Osteocyte (in vitro differentiated cells): ENCODE data around the gene GMDS. TPM values are rescaled to one million over a fixed set of nuclear protein-coding genes. Genes with fewer than 3 reads are reported as not detected.
"Not testable (repeated sequence)": the region's sequence is repeated elsewhere in the genome, so short reads cannot be mapped to it uniquely, and the experiment has no call there.

Experiments
- DNase-seq: peaks from one replicate; pipeline ENCODE4 v3.0.0; 2021; ENCODE audit warnings: mixed read lengths; ENCODE audit not compliant: unreplicated experiment; ENCODE audit errors: extremely low spot score
- H3K27ac Mint-ChIP-seq: one replicate; pipeline ENCODE4 v1.8.0; 2021; ENCODE audit warnings: mild to moderate bottlenecking, mixed read lengths; ENCODE audit not compliant: unreplicated experiment
- H3K27me3 Mint-ChIP-seq: one replicate; pipeline ENCODE4 v1.8.0; 2021; ENCODE audit warnings: mixed read lengths; ENCODE audit not compliant: unreplicated experiment
- H3K36me3 Mint-ChIP-seq: one replicate; pipeline ENCODE4 v1.8.0; 2021; ENCODE audit warnings: mixed read lengths; ENCODE audit not compliant: unreplicated experiment
- H3K4me1 Mint-ChIP-seq: one replicate; pipeline ENCODE4 v1.8.0; 2021; ENCODE audit warnings: mixed read lengths; ENCODE audit not compliant: unreplicated experiment
- H3K4me3 Mint-ChIP-seq: one replicate; pipeline ENCODE4 v1.8.0; 2021; ENCODE audit warnings: mild to moderate bottlenecking, moderate library complexity, mixed read lengths; ENCODE audit not compliant: unreplicated experiment
- H3K9me3 Mint-ChIP-seq: one replicate; pipeline ENCODE4 v1.8.0; 2021; ENCODE audit warnings: mixed read lengths; ENCODE audit not compliant: unreplicated experiment
- total RNA-seq: library from RNA; stranded (reverse); gene quantifications from 2 replicates; pipeline ENCODE4 v1.2.1, GENCODE V29; 2021
- TF ChIP-seq, protein P1 (sequence below): fragments of 200-600 bp; sonication (generic); IDR thresholded peaks from 2 replicates; pipeline ENCODE4 v1.5.0; 2021; ENCODE audit warnings: antibody characterized with exemption, mild to moderate bottlenecking, moderate library complexity

Gene GMDS
- total RNA-seq, 1 donor from 2014 or later = 30.7 TPM

- TF ChIP-seq, protein P1, sequence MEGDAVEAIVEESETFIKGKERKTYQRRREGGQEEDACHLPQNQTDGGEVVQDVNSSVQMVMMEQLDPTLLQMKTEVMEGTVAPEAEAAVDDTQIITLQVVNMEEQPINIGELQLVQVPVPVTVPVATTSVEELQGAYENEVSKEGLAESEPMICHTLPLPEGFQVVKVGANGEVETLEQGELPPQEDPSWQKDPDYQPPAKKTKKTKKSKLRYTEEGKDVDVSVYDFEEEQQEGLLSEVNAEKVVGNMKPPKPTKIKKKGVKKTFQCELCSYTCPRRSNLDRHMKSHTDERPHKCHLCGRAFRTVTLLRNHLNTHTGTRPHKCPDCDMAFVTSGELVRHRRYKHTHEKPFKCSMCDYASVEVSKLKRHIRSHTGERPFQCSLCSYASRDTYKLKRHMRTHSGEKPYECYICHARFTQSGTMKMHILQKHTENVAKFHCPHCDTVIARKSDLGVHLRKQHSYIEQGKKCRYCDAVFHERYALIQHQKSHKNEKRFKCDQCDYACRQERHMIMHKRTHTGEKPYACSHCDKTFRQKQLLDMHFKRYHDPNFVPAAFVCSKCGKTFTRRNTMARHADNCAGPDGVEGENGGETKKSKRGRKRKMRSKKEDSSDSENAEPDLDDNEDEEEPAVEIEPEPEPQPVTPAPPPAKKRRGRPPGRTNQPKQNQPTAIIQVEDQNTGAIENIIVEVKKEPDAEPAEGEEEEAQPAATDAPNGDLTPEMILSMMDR = no peak
- H3K27ac Mint-ChIP-seq = no peak overlapping the region
Observed at GRCh38 chr6:1672379-1672778, 573.0 kb downstream of the GMDS start.

DNA sequence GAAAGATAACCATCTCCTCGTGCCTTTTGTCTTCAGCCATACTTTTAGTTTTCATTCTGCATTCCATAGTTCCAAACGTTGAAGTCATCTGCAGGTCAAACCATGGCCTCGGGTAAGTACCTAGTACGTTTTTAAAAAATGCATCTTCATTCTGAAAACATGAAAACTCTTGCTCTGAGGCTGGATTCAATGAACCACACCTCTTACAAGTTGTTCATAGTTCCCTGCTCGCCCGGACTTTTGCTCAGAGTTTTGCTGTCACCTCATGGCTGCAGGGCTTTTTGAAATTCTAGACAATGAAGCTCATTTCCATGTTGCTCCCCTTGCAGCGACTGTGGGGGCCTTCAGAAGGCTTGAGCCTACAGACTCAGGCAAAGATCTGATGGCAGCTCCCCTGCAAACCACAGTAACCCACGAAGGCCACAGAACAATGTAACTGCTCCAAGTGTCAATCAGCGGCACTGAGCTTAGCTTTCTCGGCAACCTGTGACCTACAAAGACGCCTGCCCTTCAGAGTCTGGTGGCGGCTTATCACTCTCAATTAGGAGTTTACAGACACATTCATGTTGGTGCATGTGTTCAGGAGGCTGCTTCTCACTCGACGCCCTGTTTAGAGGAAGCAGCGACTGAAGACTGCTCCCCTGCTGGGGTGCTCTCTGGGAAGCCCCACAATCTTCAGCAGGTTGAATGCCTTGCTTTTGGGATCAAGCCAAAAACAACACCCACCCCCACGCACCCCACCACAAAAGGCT, 574.5 kb downstream of the GMDS start:
- TF ChIP-seq, protein P1 = no peak
- no peak for DNase-seq
- Mint-ChIP-seq H3K4me3 (no peak overlapping the region), H3K9me3 (no peaks in the 10 kb centered on the region), H3K4me1 (peaks cover 25% of the 10 kb centered on the region), H3K27me3 (no peaks in the 10 kb centered on the region), H3K36me3 (no peaks in the 10 kb centered on the region), H3K27ac (no peak overlapping the region)

More at GRCh38 chr6:1672379-1672778, 573.0 kb downstream of the GMDS start:
- H3K4me3 Mint-ChIP-seq = no peak overlapping the region
- H3K27me3 Mint-ChIP-seq = no peaks in the 10 kb centered on the region
- no peak for DNase-seq
- peaks cover 4% of the 10 kb centered on the region for H3K9me3 Mint-ChIP-seq
- H3K4me1 Mint-ChIP-seq = peaks cover 19% of the 10 kb centered on the region
- no peaks in the 10 kb centered on the region for H3K36me3 Mint-ChIP-seq

DNA sequence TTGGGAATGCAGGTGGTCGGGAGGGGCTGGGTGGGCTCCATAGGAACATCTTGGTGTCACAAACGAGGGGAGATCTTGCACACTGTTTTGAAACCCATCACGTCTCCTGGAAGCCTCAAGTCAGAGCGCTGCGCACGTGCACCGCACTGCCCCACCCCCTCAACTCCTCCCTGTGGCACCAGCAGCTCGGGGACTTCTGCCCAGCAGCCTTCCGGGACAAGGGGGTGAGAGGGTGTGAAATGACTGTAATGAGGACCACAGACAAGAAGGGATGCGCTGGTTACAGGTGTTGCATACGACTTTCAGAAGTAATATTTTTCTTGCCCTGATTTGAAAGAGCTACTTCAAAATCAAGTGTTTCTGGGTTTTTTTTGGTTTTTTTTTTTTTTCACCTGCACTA, 575.4 kb downstream of the GMDS start:
- H3K27me3 Mint-ChIP-seq = no peaks in the 10 kb centered on the region
- H3K27ac Mint-ChIP-seq = no peak overlapping the region
- TF ChIP-seq, protein P1 = no peak
- no peaks in the 10 kb centered on the region for H3K36me3 Mint-ChIP-seq
- H3K4me3 Mint-ChIP-seq = no peak overlapping the region
- DNase-seq = no peak
- no peaks in the 10 kb centered on the region for H3K9me3 Mint-ChIP-seq
- H3K4me1 Mint-ChIP-seq = peaks cover 25% of the 10 kb centered on the region

DNA sequence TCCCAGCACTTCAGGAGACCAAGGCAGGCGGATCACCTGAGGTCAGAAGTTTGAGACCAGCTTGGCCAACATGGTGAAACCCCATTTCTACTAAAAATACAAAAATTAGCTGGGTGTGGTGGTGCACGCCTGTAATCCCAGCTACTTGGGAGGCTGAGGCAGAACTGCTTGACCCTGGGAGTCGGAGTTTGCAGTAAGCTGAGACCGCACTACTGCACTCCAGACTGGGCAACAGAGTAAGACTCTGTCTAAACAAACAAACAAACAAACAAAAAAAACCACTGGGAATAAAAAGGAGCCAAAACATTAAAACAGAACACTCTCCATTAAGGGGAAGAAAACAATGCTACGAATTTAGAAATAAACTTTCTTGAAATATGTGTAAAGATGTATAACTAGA, 576.9 kb downstream of the GMDS start:
- H3K27ac Mint-ChIP-seq, H3K4me3 Mint-ChIP-seq: not testable (repeated sequence)
- peaks cover 28% of the 10 kb centered on the region for H3K4me1 Mint-ChIP-seq

GRCh38 chr6:1667805-1668175, 577.6 kb downstream of the GMDS start:
- H3K27ac Mint-ChIP-seq = no peak overlapping the region
- H3K9me3 Mint-ChIP-seq = no peaks in the 10 kb centered on the region
- no peaks in the 10 kb centered on the region for H3K27me3 Mint-ChIP-seq
- DNase-seq = no peak
- peaks cover 35% of the 10 kb centered on the region for H3K4me1 Mint-ChIP-seq
- no peaks in the 10 kb centered on the region for H3K36me3 Mint-ChIP-seq
- H3K4me3 Mint-ChIP-seq = no peak overlapping the region
- TF ChIP-seq, protein P1 = no peak

More for the DNA sequence above, 576.9 kb downstream of the GMDS start:
- DNase-seq, H3K9me3 Mint-ChIP-seq, H3K27me3 Mint-ChIP-seq, H3K36me3 Mint-ChIP-seq: not testable (repeated sequence)
